KMS-11 (cell line): ENCODE measurements around the gene NAA10.

Experiments
- H2AFZ ChIP-seq: fragments of 200-600 bp; sonication (generic); 2 replicates; pipeline ENCODE4 v1.6.1; 2016; ENCODE audit warnings: antibody characterized with exemption, mixed run types, low read depth
- H3K27ac ChIP-seq: fragments of 200-600 bp; sonication (generic); 2 replicates; pipeline ENCODE4 v1.6.1; 2016; ENCODE audit warnings: mild to moderate bottlenecking, mixed run types
- H3K27me3 ChIP-seq: fragments of 200-600 bp; sonication (generic); 2 replicates; pipeline ENCODE4 v1.6.1; 2017; ENCODE audit warnings: mild to moderate bottlenecking, low read depth, mixed run types, moderate library complexity; ENCODE audit not compliant: insufficient read depth
- H3K36me3 ChIP-seq: fragments of 200-600 bp; sonication (generic); 2 replicates; pipeline ENCODE4 v1.6.1; 2017; ENCODE audit warnings: mild to moderate bottlenecking, mixed run types; ENCODE audit not compliant: insufficient read depth
- H3K4me1 ChIP-seq: fragments of 200-600 bp; sonication (generic); 2 replicates; pipeline ENCODE4 v1.6.1; 2016; ENCODE audit warnings: mild to moderate bottlenecking, low read depth, mixed run types; ENCODE audit not compliant: poor library complexity, severe bottlenecking
- H3K4me2 ChIP-seq: fragments of 200-600 bp; sonication (generic); 2 replicates; pipeline ENCODE4 v1.7.0; 2016; ENCODE audit warnings: mild to moderate bottlenecking, mixed run types
- H3K4me3 ChIP-seq: fragments of 200-600 bp; sonication (generic); IDR thresholded peaks from 2 replicates; pipeline ENCODE4 v1.6.1; 2017; ENCODE audit warnings: low read depth, low read length, mixed read lengths; ENCODE audit not compliant: insufficient read depth
- H3K79me2 ChIP-seq: fragments of 200-600 bp; sonication (generic); 2 replicates; pipeline ENCODE4 v1.6.1; 2016; ENCODE audit warnings: low read depth, mixed run types; ENCODE audit not compliant: insufficient read depth
- H3K9ac ChIP-seq: fragments of 200-600 bp; sonication (generic); 2 replicates; pipeline ENCODE4 v1.6.1; 2016; ENCODE audit warnings: mild to moderate bottlenecking, mixed run types
- H4K20me1 ChIP-seq: fragments of 200-600 bp; sonication (generic); 2 replicates; pipeline ENCODE4 v1.6.1; 2016; ENCODE audit warnings: mild to moderate bottlenecking, mixed run types; ENCODE audit not compliant: insufficient read depth
- TF ChIP-seq, protein P1 (sequence below): fragments of 200-600 bp; sonication (generic); conservative IDR thresholded peaks from 2 replicates; pipeline ENCODE4 v1.6.1; 2017; ENCODE audit warnings: low read depth, mild to moderate bottlenecking, antibody characterized with exemption, low read length, moderate library complexity, mixed read lengths

The NAA10 gene

DNA sequence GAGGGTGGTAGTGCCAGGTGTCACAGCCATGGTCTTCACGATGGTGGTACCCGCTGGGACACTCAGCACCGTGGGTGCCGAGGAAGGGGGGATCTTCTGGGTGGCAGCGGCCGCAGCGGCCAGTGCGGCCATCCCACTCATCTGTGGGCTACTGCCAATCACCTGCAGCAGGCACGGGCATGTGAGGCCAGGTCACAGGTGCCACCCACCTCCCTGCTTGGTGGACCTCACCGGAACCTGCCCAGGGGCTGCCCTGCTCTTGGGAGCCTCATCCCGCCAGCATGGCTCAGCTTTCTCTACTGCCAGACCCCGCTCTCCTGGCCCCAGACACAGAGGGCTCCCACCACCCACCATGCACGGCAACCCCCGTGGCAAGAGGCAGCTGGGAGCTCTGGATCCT lies 23.8 kb upstream of the NAA10 start:
- H3K4me3 ChIP-seq = no peak overlapping the region
- peaks cover 3% of the 10 kb centered on the region; the same call in 1 of the 2 replicates for H3K36me3 ChIP-seq
- no peak overlapping the region for H3K27ac ChIP-seq
- TF ChIP-seq, protein P1, sequence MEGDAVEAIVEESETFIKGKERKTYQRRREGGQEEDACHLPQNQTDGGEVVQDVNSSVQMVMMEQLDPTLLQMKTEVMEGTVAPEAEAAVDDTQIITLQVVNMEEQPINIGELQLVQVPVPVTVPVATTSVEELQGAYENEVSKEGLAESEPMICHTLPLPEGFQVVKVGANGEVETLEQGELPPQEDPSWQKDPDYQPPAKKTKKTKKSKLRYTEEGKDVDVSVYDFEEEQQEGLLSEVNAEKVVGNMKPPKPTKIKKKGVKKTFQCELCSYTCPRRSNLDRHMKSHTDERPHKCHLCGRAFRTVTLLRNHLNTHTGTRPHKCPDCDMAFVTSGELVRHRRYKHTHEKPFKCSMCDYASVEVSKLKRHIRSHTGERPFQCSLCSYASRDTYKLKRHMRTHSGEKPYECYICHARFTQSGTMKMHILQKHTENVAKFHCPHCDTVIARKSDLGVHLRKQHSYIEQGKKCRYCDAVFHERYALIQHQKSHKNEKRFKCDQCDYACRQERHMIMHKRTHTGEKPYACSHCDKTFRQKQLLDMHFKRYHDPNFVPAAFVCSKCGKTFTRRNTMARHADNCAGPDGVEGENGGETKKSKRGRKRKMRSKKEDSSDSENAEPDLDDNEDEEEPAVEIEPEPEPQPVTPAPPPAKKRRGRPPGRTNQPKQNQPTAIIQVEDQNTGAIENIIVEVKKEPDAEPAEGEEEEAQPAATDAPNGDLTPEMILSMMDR = no peak
- peaks cover 14% of the 10 kb centered on the region; the same call in 1 of the 2 replicates for H3K79me2 ChIP-seq
- H3K4me1 ChIP-seq = no peaks in the 10 kb centered on the region
- no peak overlapping the region for H2AFZ ChIP-seq
- no peaks in the 10 kb centered on the region for H4K20me1 ChIP-seq
- H3K9ac ChIP-seq = no peak overlapping the region
- H3K4me2 ChIP-seq = no peak overlapping the region
- H3K27me3 ChIP-seq = no peaks in the 10 kb centered on the region

GRCh38 chrX:153957224-153957623 lies 22.4 kb upstream of the NAA10 start:
- Histone ChIP-seq H3K27me3 (no peaks in the 10 kb centered on the region), H3K4me3 (no peak overlapping the region), H4K20me1 (no peaks in the 10 kb centered on the region), H3K4me1 (no peaks in the 10 kb centered on the region), H3K27ac (no peak overlapping the region), H3K36me3 (peaks cover 3% of the 10 kb centered on the region; the same call in 1 of the 2 replicates), H3K4me2 (no peak overlapping the region), H3K9ac (no peak overlapping the region), H3K79me2 (peaks cover 1% of the 10 kb centered on the region; the same call in 1 of the 2 replicates), H2AFZ (no peak overlapping the region)
- TF ChIP-seq, protein P1 = no peak

- H3K79me2 ChIP-seq = no peaks in the 10 kb centered on the region; the same call in 1 of the 2 replicates
- no peaks in the 10 kb centered on the region for H4K20me1 ChIP-seq
- H3K36me3 ChIP-seq = no peaks in the 10 kb centered on the region; the same call in 1 of the 2 replicates
- TF ChIP-seq, protein P1 = no peak
- no peaks in the 10 kb centered on the region for H3K27me3 ChIP-seq
- no peak overlapping the region for H2AFZ ChIP-seq
- H3K27ac ChIP-seq = no peak overlapping the region
- no peak overlapping the region for H3K9ac ChIP-seq
- H3K4me3 ChIP-seq = no peak overlapping the region
- no peaks in the 10 kb centered on the region for H3K4me1 ChIP-seq
- no peak overlapping the region for H3K4me2 ChIP-seq
Observed at GRCh38 chrX:153956044-153956907, 21.4 kb upstream of the NAA10 start.

- no peaks in the 10 kb centered on the region for H3K4me1 ChIP-seq
- H4K20me1 ChIP-seq = no peaks in the 10 kb centered on the region
- H3K27ac ChIP-seq = no peak overlapping the region
- H3K4me3 ChIP-seq = no peak overlapping the region
- H3K9ac ChIP-seq = no peak overlapping the region
- TF ChIP-seq, protein P1 = no peak
- no peak overlapping the region for H3K4me2 ChIP-seq
- H3K27me3 ChIP-seq = no peaks in the 10 kb centered on the region
- no peaks in the 10 kb centered on the region for H3K79me2 ChIP-seq
- no peaks in the 10 kb centered on the region; the same call in 1 of the 2 replicates for H3K36me3 ChIP-seq
- no peak overlapping the region for H2AFZ ChIP-seq
Observed at GRCh38 chrX:153955228-153955732, 20.4 kb upstream of the NAA10 start.
